ENCODE data around the gene AP1S3.

DNA sequence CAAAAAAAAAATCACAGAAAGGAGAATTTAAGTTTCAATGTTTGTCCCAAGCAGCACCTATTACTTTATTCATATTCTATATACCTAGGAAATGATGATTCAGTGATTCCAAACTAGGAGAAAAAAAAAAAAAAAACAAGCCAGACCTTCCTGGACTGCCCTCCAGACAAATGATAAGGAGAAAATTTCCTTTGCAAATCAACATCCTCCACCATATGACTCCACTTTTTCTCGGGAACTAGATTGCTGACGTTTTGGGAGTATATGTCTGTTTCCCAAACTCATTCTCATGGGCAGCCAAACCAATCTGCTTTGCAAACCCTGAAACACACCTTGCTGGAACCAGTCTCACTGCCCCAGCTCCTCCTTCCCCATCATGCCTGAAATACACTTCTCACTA is 16.8 kb downstream of the AP1S3 start:
- TF ChIP-seq, protein P1, sequence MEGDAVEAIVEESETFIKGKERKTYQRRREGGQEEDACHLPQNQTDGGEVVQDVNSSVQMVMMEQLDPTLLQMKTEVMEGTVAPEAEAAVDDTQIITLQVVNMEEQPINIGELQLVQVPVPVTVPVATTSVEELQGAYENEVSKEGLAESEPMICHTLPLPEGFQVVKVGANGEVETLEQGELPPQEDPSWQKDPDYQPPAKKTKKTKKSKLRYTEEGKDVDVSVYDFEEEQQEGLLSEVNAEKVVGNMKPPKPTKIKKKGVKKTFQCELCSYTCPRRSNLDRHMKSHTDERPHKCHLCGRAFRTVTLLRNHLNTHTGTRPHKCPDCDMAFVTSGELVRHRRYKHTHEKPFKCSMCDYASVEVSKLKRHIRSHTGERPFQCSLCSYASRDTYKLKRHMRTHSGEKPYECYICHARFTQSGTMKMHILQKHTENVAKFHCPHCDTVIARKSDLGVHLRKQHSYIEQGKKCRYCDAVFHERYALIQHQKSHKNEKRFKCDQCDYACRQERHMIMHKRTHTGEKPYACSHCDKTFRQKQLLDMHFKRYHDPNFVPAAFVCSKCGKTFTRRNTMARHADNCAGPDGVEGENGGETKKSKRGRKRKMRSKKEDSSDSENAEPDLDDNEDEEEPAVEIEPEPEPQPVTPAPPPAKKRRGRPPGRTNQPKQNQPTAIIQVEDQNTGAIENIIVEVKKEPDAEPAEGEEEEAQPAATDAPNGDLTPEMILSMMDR (IDR thresholded peaks at IDR 0.05; ENCODE audit: insufficient read depth, low read depth, low read length) = no peak
- no peak for TF ChIP-seq EZH2 (IDR thresholded peaks at IDR 0.05; ENCODE audit: insufficient read depth, low read length)

Measured in astrocyte (in vitro differentiated cells and primary cell).